Immature natural killer cell (primary cell): ENCODE data around the gene ARMC7. TPM values are rescaled to one million over a fixed set of nuclear protein-coding genes. Genes with fewer than 3 reads are reported as not detected.
A peak's percentile ranks its signal among the peaks of the same experiment; 100 is the strongest.
"Not testable (repeated sequence)": the region's sequence is repeated elsewhere in the genome, so short reads cannot be mapped to it uniquely, and the experiment has no call there.

Experiments used
- DNase-seq, 3 donors: peaks; one replicate each; pipeline ENCODE4 v3.0.0; 2022; ENCODE audit warnings: mixed read lengths in 1 of 3
- H3K27ac Mint-ChIP-seq, 6 donors: one replicate each; pipeline ENCODE4 v1.8.0; 2020; ENCODE audit warnings: mixed read lengths in 6 of 6, mild to moderate bottlenecking in 5 of 6, inconsistent platforms in 4 of 6, moderate library complexity in 3 of 6
- H3K27me3 Mint-ChIP-seq, 3 donors: one replicate each; pipeline ENCODE4 v1.8.0; 2020 to 2021; ENCODE audit warnings: low read depth in 3 of 3, mild to moderate bottlenecking in 3 of 3, mixed read lengths in 3 of 3, moderate library complexity in 3 of 3, inconsistent platforms in 1 of 3
- H3K36me3 Mint-ChIP-seq, 3 donors: one replicate each; pipeline ENCODE4 v1.8.0; 2020; ENCODE audit warnings: mixed read lengths in 3 of 3, inconsistent platforms in 2 of 3, mild to moderate bottlenecking in 2 of 3
- H3K4me1 Mint-ChIP-seq, 2 donors: one replicate each; pipeline ENCODE4 v1.8.0; 2020; ENCODE audit warnings: inconsistent platforms in 2 of 2, mild to moderate bottlenecking in 2 of 2, mixed read lengths in 2 of 2, moderate library complexity in 1 of 2
- H3K4me3 Mint-ChIP-seq, 5 donors: one replicate each; pipeline ENCODE4 v1.8.0; 2020; ENCODE audit warnings: mild to moderate bottlenecking in 5 of 5, mixed read lengths in 5 of 5, inconsistent platforms in 3 of 5, moderate library complexity in 3 of 5
- H3K9me3 Mint-ChIP-seq, 6 donors: one replicate each; pipeline ENCODE4 v1.8.0; 2020; ENCODE audit warnings: mild to moderate bottlenecking in 6 of 6, mixed read lengths in 6 of 6, inconsistent platforms in 4 of 6, moderate library complexity in 3 of 6
- polyA plus RNA-seq, 3 donors: library from polyadenylated mRNA; unstranded; fragments of 300-500 nt; fragmentation: Illumina TruSeq; gene quantifications; one replicate each; pipeline ENCODE4 v1.2.3, GENCODE V29; 2021

Gene ARMC7
- polyA plus RNA-seq, 3 donors from 2014 or later: 0.57 to 7.5 (median 3.5) TPM

DNA sequence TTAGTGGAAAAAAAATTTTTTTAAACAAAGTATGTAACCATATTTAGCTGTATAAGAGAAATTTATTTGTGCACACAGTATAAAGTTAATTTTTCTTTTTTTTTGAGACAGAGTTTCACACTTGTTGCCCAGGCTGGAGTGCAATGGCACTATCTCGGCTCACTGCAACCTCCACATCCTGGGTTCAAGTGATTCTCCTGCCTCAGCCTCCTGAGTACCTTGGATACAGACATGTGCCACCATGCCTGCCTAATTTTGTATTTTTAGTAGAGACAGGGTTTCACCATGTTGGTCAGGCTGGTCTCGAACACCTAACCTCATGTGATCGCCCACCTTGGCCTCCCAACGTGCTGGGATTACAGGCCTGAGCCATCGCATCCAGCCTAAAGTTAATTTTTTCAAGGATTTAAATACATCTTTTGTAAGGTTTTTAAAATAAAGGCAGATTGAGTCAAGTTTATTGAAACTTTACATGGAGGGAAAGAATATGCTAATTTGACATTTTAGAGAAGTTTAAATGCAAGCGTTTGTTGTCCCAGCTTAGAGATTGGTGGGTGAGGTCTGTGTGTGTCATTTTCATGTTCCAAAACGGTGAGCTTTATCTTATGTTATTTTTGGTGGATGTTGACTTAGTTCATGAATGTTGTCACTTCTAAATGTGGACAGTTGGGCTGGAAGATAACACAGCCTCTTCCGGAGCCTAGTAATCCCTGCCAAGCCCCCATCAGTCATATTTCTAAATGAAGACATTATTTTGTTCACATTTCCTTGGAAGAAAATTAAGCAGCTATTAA is 38.1 kb upstream of the ARMC7 start:
- not testable (repeated sequence) for H3K36me3 Mint-ChIP-seq, H3K4me1 Mint-ChIP-seq, H3K27me3 Mint-ChIP-seq, H3K4me3 Mint-ChIP-seq, DNase-seq, H3K9me3 Mint-ChIP-seq
- peak overlapping the region in 1 of 6 donors; percentile 40 for H3K27ac Mint-ChIP-seq

DNA sequence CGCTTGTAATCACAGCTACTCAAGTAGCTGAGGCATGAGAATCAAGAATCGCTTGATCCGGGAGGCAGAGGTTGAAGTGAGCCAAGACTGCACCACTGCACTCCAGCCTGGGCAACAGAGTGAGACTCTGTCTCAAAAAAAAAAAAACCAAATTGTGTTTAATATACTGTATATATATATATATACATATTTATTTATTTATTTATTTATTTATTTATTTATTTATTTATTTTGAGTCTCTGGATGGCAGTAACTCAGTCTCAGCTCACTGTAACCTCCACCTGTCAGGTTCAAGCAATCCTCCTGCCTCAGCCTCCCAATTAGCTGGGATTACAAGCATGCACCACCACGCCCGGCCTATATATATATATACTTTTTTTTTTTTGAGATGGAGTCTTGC is 36.9 kb upstream of the ARMC7 start:
- not testable (repeated sequence) for DNase-seq, H3K4me1 Mint-ChIP-seq, H3K4me3 Mint-ChIP-seq, H3K9me3 Mint-ChIP-seq, H3K27ac Mint-ChIP-seq, H3K27me3 Mint-ChIP-seq, H3K36me3 Mint-ChIP-seq

DNA sequence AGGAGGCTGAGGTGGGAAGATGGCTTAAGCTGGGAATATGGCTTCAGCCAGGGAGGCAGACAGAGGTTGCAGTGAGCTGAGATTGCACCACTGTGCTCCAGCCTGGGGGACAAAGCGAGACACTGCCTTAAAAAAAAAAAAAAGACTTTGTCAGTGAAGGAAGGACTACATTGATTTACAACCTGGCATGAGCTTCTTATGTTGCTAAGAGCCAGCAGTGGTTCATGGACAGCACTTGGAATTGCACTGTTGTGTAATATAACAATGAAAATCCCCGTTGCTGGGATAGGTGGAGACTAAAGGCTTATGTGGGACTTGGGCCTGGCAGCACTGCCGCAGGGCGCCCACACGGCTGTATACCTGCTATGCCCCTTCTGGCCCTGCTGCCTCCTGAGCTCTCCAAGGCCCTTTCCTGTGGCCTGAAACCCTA is 36.1 kb upstream of the ARMC7 start:
- peaks cover 10 to 13% of the 10 kb centered on the region in 2 donors for H3K4me1 Mint-ChIP-seq
- peaks cover 0 to 2% (median 0%) of the 10 kb centered on the region in 3 donors for H3K27me3 Mint-ChIP-seq
- H3K9me3 Mint-ChIP-seq: no peaks in the 10 kb centered on the region
- H3K27ac Mint-ChIP-seq: no peak overlapping the region
- DNase-seq: no peak
- H3K4me3 Mint-ChIP-seq: no peak overlapping the region
- H3K36me3 Mint-ChIP-seq: no peaks in the 10 kb centered on the region

DNA sequence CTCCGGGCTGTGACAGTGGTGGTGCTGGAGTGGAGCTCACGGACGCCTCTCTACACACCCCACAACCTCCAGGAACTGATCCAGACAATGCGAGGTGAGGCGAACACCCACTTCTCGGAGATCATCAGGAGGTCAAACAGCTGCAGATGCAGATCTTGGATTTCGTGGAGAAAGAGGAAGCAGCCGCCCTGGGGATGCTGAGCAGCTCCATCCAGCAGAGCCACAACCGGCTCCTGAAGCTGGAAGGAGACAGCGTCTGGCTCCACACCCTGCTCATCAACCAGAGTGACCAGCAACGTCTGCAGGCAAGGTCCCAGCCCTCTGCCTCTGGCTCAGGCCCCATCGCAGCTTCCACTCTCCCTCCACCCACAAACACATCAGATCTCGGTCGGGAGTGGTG is 35.2 kb upstream of the ARMC7 start:
- Mint-ChIP-seq H3K27ac (no peak overlapping the region), H3K36me3 (no peaks in the 10 kb centered on the region), H3K9me3 (no peaks in the 10 kb centered on the region), H3K27me3 (peaks cover 0 to 2% (median 0%) of the 10 kb centered on the region in 3 donors), H3K4me3 (no peak overlapping the region), H3K4me1 (peaks cover 13 to 14% of the 10 kb centered on the region in 2 donors)
- no peak for DNase-seq

DNA sequence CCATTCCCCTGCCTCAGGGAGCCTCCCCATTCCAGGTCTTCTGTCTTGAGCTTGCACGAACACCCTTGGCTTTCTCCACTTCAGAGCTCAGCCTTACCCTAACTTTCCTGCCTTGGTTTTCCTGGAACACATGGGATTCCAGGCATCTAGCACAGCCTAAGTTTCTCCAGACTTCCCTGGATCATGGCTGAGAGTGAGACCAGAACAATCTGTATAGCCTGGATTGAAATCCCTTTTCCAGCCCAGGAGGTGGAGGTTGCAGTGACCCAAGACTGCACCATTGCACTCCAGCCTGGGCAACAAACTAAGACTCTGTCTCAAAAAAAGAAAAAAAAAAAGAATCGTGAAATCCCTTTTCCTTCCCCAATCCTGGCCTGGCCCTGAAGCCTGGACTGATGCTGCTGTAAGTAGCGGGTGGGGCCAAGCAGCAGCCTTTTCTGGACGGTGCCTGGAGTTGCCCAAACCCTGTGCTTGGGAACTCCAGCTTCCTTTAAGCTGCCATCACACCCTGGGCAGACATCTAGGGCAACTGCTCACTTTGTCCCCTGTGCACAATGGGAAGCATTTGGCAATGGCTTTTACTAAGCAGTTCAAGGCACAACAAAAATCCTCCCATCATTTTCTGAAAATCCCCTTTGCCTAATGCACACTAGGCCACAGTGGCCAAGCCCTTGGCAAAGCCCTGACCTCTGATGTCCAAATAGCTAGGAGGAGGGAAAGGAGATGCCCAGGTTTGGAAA is 34.0 kb upstream of the ARMC7 start:
- H3K4me1 Mint-ChIP-seq: peaks cover 13 to 14% of the 10 kb centered on the region in 2 donors
- H3K27me3 Mint-ChIP-seq: peaks cover 0 to 3% (median 0%) of the 10 kb centered on the region in 3 donors
- no peaks in the 10 kb centered on the region for H3K9me3 Mint-ChIP-seq
- H3K36me3 Mint-ChIP-seq: no peaks in the 10 kb centered on the region
- no peak overlapping the region for H3K4me3 Mint-ChIP-seq
- H3K27ac Mint-ChIP-seq: peak overlapping the region in 2 of 6 donors; percentile 14 to 24
- DNase-seq: no peak

DNA sequence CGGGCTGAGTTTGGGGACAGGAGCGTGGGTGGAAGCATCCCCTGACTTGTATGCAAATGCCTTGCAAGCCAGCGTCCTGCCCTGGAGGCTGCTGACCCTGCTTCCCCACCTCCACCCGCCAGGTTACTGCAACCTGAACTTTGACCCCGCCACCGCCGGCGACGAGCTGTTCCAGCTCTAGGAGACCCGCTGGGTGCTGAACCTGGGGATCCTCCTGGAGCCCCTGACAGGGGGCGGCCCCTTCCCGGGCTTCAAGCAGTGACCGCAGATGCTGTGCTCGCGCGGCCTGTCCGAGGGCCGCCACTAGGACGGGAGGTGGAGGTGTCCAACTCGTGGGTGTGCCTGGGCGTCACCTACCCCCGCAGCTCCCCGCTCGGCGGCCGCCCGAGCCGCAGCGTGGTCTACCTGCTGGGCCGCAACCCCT is 32.7 kb upstream of the ARMC7 start:
- Mint-ChIP-seq H3K36me3 (no peaks in the 10 kb centered on the region), H3K4me3 (peak overlapping the region; percentile 74 to 84 (median 80)), H3K27ac (peak overlapping the region in 2 of 6 donors; percentile 48 to 79), H3K9me3 (no peaks in the 10 kb centered on the region), H3K4me1 (peaks cover 13 to 14% of the 10 kb centered on the region in 2 donors), H3K27me3 (peaks cover 0 to 6% (median 0%) of the 10 kb centered on the region in 3 donors)
- DNase-seq: no peak

DNA sequence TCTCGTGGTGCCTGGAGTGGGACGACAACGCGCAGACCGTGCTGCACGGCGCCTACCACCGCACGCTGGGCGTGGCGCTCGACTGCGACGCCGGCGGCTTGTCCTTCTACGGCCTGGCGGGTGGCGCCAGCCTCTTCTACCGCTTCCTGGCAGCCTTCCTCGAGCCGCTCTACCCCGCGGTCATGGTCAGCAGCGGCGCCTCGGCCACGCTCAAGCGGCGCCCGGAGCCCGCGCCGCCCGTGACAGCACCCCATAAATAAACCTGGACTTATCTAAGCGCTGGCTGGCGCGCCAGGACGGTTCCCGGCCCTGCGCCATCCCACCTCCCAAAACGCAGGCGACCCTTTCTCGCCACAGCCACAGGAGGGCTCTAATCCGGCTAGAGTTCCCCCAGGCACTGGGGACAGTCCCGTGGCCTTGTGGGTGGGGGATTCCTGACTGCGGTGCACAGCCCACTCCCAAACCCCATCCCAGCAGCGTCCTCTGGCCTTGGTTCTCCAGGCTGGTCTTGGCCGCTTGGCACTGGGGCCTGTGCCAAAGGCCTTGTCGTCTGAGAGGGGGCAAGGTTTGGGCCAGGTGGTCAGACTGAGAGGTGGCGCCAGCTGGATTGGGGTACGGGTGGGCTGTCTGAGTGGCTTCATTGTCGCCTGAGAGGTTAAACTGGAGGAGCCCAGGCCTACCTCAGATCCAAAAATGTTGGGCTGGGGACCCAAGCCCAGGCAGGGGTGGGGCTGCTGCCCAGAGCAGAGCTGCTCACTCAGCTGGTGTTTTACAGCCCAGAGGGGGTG is 32.1 kb upstream of the ARMC7 start:
- Mint-ChIP-seq H3K4me1 (peaks cover 13 to 14% of the 10 kb centered on the region in 2 donors), H3K27ac (peak overlapping the region in 3 of 6 donors; percentile 22 to 79 (median 48)), H3K9me3 (no peaks in the 10 kb centered on the region), H3K36me3 (no peaks in the 10 kb centered on the region), H3K4me3 (peak overlapping the region; percentile 74 to 84 (median 80)), H3K27me3 (peaks cover 0 to 6% (median 2%) of the 10 kb centered on the region in 3 donors)
- peak; percentile 58 to 66 (median 62) for DNase-seq

DNA sequence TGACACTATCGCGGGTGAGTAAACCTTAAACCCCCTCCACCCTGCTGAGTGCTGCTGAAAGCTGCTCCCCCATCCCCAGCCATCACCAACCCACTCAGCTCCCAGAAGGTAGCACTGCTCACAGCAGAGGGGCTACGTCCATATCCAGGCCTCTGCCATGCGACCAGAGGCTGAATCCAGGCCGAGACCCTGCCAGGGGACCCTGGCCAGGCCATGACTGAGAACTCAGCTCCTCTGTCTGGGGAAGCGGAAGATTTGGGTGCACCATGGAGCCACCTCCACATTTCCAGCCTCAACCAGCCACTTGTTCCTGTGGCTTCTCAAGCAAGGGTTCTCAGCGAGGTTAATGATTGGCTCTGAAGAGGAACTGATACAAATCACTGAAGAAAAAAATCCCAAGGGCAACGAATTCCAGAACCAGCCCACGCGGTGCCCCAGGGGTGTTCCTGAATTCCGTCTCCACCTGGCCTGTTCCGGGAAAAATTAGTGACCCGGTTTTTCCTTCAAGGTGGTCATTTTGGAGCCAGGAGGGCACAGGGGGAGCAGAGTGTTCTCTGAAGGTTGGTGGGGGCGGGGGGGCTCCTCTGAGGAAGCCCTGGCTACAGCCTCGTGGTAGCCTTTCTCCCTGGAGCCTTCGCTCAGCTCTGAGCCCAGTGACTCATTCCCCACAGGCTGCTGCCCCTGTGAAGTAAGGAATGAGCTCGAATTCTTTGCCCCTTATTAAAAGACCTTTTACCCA is 31.3 kb upstream of the ARMC7 start:
- Mint-ChIP-seq H3K4me1 (peaks cover 13 to 14% of the 10 kb centered on the region in 2 donors), H3K36me3 (no peaks in the 10 kb centered on the region), H3K9me3 (no peaks in the 10 kb centered on the region), H3K4me3 (peak overlapping the region; percentile 12 to 84 (median 41)), H3K27ac (peak overlapping the region in 1 of 6 donors; percentile 34), H3K27me3 (peaks cover 0 to 6% (median 2%) of the 10 kb centered on the region in 3 donors)
- DNase-seq: no peak

DNA sequence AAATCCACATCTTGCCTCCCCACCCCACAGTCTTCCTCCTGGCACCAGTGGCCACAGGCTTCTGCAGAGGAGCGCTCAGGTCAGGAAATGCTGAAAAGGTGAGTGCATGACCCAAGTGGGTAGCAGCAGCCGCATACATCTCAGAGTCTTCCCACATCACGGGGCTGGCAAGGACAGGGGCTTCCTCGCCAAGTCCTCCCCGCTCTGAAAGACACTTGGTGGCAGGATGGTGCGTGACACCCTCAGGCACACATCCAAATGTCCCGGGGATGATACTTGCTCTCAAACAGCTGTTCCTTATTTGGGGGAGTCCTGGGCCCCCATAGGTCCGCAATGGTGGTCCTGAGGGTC is 30.8 kb upstream of the ARMC7 start:
- Mint-ChIP-seq H3K36me3 (no peaks in the 10 kb centered on the region), H3K4me1 (peaks cover 13 to 14% of the 10 kb centered on the region in 2 donors), H3K27me3 (peaks cover 0 to 6% (median 2%) of the 10 kb centered on the region in 3 donors), H3K4me3 (peak overlapping the region in 3 of 5 donors; percentile 12 to 41 (median 29)), H3K27ac (peak overlapping the region in 1 of 6 donors; percentile 34), H3K9me3 (no peaks in the 10 kb centered on the region)
- DNase-seq: no peak

DNA sequence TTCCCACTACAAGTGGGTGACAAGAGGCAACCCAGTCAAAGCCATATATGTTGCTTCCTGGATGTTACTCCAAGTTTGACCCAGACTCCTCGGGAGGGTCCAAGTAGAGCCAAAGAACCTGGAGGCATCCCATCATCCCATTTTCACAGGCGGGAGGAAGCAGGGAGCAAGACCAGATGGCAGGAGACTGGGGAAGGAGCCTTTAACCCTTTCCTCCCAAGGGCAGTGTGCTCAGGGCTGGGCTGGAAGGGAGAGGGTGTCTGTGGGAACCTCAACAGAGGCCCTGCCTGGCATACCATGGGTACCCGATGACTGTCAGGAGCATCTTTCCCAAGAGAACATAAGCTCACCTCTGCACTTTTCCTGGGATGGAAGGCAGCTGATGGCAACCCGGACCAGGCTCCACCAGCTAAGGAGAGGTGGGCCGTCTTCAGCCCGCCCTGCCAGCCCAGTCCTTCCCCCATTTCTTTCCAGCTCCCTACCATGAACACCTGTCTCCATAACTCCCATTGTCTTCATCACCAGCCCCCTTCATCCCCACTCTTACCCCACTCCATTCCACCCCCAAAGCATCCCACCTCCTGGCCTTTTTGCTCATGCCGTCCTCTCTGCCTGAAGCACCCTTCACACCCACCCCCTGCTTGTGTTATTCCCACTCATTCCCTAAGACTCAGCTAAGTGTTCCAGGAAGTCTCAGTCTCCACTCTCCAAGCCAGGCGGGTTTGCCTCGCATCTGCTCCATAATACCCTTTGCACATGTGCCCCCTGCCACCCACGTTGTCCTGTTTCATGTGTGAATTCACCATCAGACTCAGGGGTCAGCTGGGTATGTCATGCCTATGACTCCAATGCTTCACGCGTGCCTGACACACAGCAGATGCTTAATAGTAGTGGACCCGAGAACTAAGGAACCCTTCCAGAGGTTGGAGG is 27.9 kb upstream of the ARMC7 start:
- H3K27me3 Mint-ChIP-seq: peaks cover 0 to 8% (median 2%) of the 10 kb centered on the region in 3 donors
- H3K36me3 Mint-ChIP-seq: no peaks in the 10 kb centered on the region
- no peak for DNase-seq
- H3K27ac Mint-ChIP-seq: no peak overlapping the region
- H3K4me1 Mint-ChIP-seq: peaks cover 18 to 22% of the 10 kb centered on the region in 2 donors
- no peak overlapping the region for H3K4me3 Mint-ChIP-seq
- no peaks in the 10 kb centered on the region for H3K9me3 Mint-ChIP-seq

DNA sequence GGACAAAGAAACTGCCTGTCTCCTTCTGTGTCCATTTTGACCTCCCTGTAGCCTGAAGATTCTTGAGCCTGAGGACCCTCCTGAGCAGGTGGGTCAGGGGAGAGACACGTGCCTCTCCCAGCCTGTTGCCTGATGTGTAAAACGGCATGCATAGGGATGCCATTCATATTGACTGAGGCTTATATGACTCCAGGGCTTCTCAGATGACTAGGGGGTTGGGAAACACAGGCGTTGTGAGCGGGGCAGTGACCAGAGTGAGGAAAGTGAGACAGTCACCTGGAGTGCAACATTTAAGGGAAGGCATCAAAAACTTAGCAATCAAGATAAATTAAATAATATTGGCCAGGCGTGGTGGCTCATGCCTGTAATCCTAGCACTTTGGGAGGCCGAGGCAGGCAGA is 27.1 kb upstream of the ARMC7 start:
- H3K4me1 Mint-ChIP-seq: peaks cover 21 to 22% of the 10 kb centered on the region in 2 donors
- H3K27me3 Mint-ChIP-seq: peaks cover 0 to 6% (median 2%) of the 10 kb centered on the region in 3 donors
- no peak for DNase-seq
- H3K27ac Mint-ChIP-seq: no peak overlapping the region
- no peaks in the 10 kb centered on the region for H3K9me3 Mint-ChIP-seq
- no peaks in the 10 kb centered on the region for H3K36me3 Mint-ChIP-seq
- H3K4me3 Mint-ChIP-seq: no peak overlapping the region

DNA sequence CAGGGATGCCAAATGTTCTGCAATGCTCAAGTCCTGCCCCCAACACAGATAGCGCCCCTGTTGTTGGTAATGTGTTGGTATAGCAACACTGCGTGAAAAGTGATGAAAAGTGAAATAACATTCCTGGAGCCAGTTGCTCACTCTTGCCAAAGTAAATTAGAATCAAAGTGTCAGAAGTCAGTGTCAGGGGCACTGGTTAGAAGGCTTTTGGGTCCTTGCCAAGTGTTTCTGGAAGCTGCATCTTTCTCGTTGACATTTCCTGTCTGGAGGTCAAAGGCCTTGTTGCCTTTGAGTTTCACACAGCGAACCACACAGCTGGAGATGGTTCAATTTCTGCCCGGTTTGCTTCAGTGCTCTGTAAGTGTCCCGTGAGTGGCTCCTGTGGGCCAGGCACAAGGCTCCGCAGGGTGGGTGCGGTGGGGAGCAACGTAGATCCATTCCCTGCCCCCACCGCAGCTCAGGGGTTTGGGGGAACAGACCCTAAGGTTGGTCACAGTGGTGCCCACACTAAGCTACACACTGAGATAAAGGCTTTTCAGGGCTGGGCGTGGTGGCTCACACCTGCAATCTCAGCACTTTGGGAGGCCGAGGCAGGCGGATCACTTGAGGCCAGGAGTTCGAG is 25.6 kb upstream of the ARMC7 start:
- H3K4me1 Mint-ChIP-seq: peaks cover 12 to 16% of the 10 kb centered on the region in 2 donors
- no peaks in the 10 kb centered on the region for H3K36me3 Mint-ChIP-seq
- peaks cover 0 to 6% (median 2%) of the 10 kb centered on the region in 3 donors for H3K27me3 Mint-ChIP-seq
- no peak overlapping the region for H3K4me3 Mint-ChIP-seq
- DNase-seq: no peak
- no peak overlapping the region for H3K27ac Mint-ChIP-seq
- no peaks in the 10 kb centered on the region for H3K9me3 Mint-ChIP-seq
